ENCODE data around the gene KRTAP10-3. TPM values are rescaled to one million over a fixed set of nuclear protein-coding genes. Genes with fewer than 3 reads are reported as not detected.

KRTAP10-3 gene
- total RNA-seq, 1 donor from 2014 or later = not detected

GRCh38 chr21:44520326-44521300 lies 38.0 kb downstream of the KRTAP10-3 start:
- no peak for DNase-seq
- CTCF ChIA-PET = no interaction called here

DNA sequence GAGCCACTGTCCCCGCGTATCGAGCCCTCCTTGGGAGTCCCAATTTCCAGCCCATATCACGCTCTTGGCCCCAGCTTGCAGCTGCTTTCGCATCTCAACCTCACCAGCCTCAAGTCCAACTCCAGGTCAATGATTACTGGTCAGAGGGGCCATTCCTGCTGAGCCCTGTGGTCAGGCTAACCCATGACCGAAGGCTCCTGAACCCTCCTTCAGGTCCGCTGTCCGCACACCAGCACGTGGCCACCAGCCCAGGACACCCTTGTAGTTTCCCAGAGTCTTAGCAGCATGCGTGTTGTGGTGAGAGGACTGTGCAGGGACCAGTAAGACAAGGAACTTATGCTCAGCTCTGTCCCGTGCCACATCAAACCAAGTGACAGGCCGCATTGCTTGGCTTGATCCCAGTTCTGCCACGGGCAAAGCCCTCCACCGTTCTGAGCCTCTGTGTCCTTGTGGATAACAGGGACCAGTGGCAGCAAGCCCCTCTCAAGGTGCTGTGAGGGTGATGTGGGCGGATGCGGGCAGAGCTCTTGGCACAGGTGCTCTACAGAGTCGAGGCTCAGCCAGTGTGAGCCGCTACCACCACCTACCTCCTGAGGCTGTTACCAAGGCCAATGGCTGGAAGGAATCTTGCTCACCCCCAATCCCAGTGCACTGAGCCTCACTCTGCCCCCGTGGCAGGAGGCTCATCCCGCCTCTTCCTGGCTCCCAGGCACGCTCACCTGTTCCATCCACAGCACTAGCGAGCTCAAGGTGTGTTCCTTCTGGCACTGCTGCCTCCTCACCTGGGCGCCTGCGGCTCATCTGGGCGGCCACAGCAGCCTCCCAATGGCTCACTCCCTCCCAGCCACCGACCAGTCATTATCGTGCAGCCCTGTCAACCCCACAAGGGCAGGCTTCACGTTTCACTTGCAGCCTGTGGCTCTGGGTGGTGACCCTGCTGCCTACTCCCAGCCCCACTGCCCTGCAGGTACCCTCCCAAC lies 39.0 kb downstream of the KRTAP10-3 start:
- H3K9me3 Mint-ChIP-seq = no peaks in the 10 kb centered on the region
- no peak for TF ChIP-seq CTCF (IDR thresholded peaks at IDR 0.05)
- intact Hi-C loops (cut with micrococcal nuclease) = loop anchor here (10.0 kb wide), 1 partner anchor 355 kb away; the partner anchor contains the start of gene PTTG1IP
- no peak overlapping the region for H3K27ac Mint-ChIP-seq
- no peaks in the 10 kb centered on the region for H3K4me1 Mint-ChIP-seq
- ChIA-PET POLR2A (no interaction called here), CTCF (no interaction called here)
- no peaks in the 10 kb centered on the region for H3K27me3 Mint-ChIP-seq
- H3K36me3 Mint-ChIP-seq (ENCODE audit: low read depth) = no peaks in the 10 kb centered on the region
- no peak overlapping the region for H3K4me3 Mint-ChIP-seq
- ATAC-seq (ENCODE audit: low read depth) = no peak
- no peak for DNase-seq

More at GRCh38 chr21:44520326-44521300, 38.0 kb downstream of the KRTAP10-3 start:
- intact Hi-C loops (cut with micrococcal nuclease) = no loop called here
- H3K27me3 Mint-ChIP-seq = no peaks in the 10 kb centered on the region
- POLR2A ChIA-PET = no interaction called here
- no peak overlapping the region for H3K27ac Mint-ChIP-seq
- no peaks in the 10 kb centered on the region for H3K36me3 Mint-ChIP-seq (ENCODE audit: low read depth)
- no peak for TF ChIP-seq CTCF (IDR thresholded peaks at IDR 0.05)
- H3K4me1 Mint-ChIP-seq = no peaks in the 10 kb centered on the region
- no peak overlapping the region for H3K4me3 Mint-ChIP-seq
- no peaks in the 10 kb centered on the region for H3K9me3 Mint-ChIP-seq
- ATAC-seq (ENCODE audit: low read depth) = no peak

- CTCF ChIA-PET = no interaction called here
- no peak for ATAC-seq (ENCODE audit: low read depth)
- intact Hi-C loops (cut with micrococcal nuclease) = loop anchor here (10.0 kb wide), 1 partner anchor 356 kb away; the partner anchor contains the start of gene PTTG1IP
- H3K4me3 Mint-ChIP-seq = no peak overlapping the region
- H3K9me3 Mint-ChIP-seq = no peaks in the 10 kb centered on the region
- H3K27ac Mint-ChIP-seq = no peak overlapping the region
- H3K36me3 Mint-ChIP-seq (ENCODE audit: low read depth) = no peaks in the 10 kb centered on the region
- H3K4me1 Mint-ChIP-seq = no peaks in the 10 kb centered on the region
- H3K27me3 Mint-ChIP-seq = no peaks in the 10 kb centered on the region
- TF ChIP-seq CTCF (IDR thresholded peaks at IDR 0.05) = no peak
- POLR2A ChIA-PET = no interaction called here
- DNase-seq = no peak
Observed at GRCh38 chr21:44518686-44519085, 39.9 kb downstream of the KRTAP10-3 start.

GRCh38 chr21:44517175-44517899 lies 41.3 kb downstream of the KRTAP10-3 start:
- TF ChIP-seq CTCF (IDR thresholded peaks at IDR 0.05) = no peak
- ATAC-seq (ENCODE audit: low read depth) (no peak), DNase-seq (no peak)
- no peaks in the 10 kb centered on the region for H3K27me3 Mint-ChIP-seq
- CTCF ChIA-PET = no interaction called here
- no peaks in the 10 kb centered on the region for H3K4me1 Mint-ChIP-seq
- intact Hi-C loops (cut with micrococcal nuclease) = loop anchor here (10.0 kb wide), 1 partner anchor 357 kb away; the partner anchor contains the start of gene PTTG1IP
- no peaks in the 10 kb centered on the region for H3K36me3 Mint-ChIP-seq (ENCODE audit: low read depth)
- no peak overlapping the region for H3K4me3 Mint-ChIP-seq
- no peaks in the 10 kb centered on the region for H3K9me3 Mint-ChIP-seq
- POLR2A ChIA-PET = no interaction called here
- no peak overlapping the region for H3K27ac Mint-ChIP-seq
